Sigmoid colon (tissue), 7 donors: ENCODE measurements around the gene GLMP. TPM values are rescaled to one million over a fixed set of nuclear protein-coding genes. Genes with fewer than 3 reads are reported as not detected.

Source experiments
- DNase-seq: peaks from one replicate; pipeline ENCODE4 v3.0.0-alpha.2; 2019
- H3K27ac ChIP-seq, 4 donors: fragments of 200-600 bp; sonication (generic); one replicate each; pipeline ENCODE4 v1.5.1; 2016 to 2019; ENCODE audit warnings: mild to moderate bottlenecking in 1 of 4
- H3K27me3 ChIP-seq, 3 donors: fragments of 200-600 bp; sonication (generic); one replicate each; pipeline ENCODE4 v1.5.1; 2019; ENCODE audit warnings: mild to moderate bottlenecking in 1 of 3
- H3K36me3 ChIP-seq, 4 donors: fragments of 200-600 bp; sonication (generic); one replicate each; pipeline ENCODE4 v1.5.1; 2016 to 2019
- H3K4me1 ChIP-seq, 4 donors: fragments of 200-600 bp; sonication (generic); one replicate each; pipeline ENCODE4 v1.5.1; 2017 to 2019
- H3K4me3 ChIP-seq, 4 donors: fragments of 200-600 bp; sonication (generic); one replicate each; pipeline ENCODE4 v1.5.1; 2017 to 2019; ENCODE audit warnings: mild to moderate bottlenecking in 2 of 4, moderate library complexity in 1 of 4
- H3K9me3 ChIP-seq, 4 donors: fragments of 200-600 bp in 3 of 4; sonication (generic) in 3 of 4; one replicate each; pipeline versions ENCODE4 v1.5.1 to v1.6.1; 2013 to 2019
- CTCF ChIP-seq, 4 experiments: fragments of 450-650 bp in 3 of 4; fragments of 200-600 bp in 1 of 4; IDR thresholded peaks; one replicate each; pipeline ENCODE4 v1.5.1; 2016 to 2019; ENCODE audit warnings: antibody characterized with exemption in 4 of 4, mild to moderate bottlenecking in 3 of 4, moderate library complexity in 2 of 4
- EP300 ChIP-seq, 4 donors: sonication (generic); formaldehyde crosslinking; IDR thresholded peaks; one replicate each; pipeline ENCODE4 v1.6.1; 2017; ENCODE audit warnings: antibody characterized with exemption in 4 of 4
- POLR2A ChIP-seq, 2 donors: fragments of 450-650 bp; IDR thresholded peaks; one replicate each; pipeline ENCODE4 v1.6.1; 2016; ENCODE audit warnings: antibody characterized with exemption in 2 of 2, mild to moderate bottlenecking in 2 of 2, moderate library complexity in 2 of 2
- POLR2AphosphoS5 ChIP-seq, 4 donors: sonication (generic); formaldehyde crosslinking; IDR thresholded peaks; one replicate each; pipeline ENCODE4 v1.6.1; 2017; ENCODE audit warnings: antibody characterized with exemption in 4 of 4
- WGBS, 2 donors: extraction: QIAGEN DNeasy Blood & Tissue Kit; methylation state at CpG; one replicate each; pipeline ENCODE4 v1.1.7; 2013; 5-methylcytosine and 5-hydroxymethylcytosine counted together
- intact Hi-C: fragments of 100-400 bp; cut with DNase I; formaldehyde crosslinking; loops from one replicate; pipeline ENCODE4 v1.15.1; 2023
- polyA plus RNA-seq, 3 donors: library from polyadenylated mRNA; stranded (reverse); fragments of 200-250 nt; gene quantifications; one replicate each; pipeline ENCODE4 v1.2.3, GENCODE V29; 2013
- total RNA-seq, 4 donors: library from RNA; depleted of rRNA; stranded (reverse); fragments of >200 nt; gene quantifications; one replicate each; pipeline ENCODE4 v1.1.0, GENCODE V29; 2016
- donor health status: healthy with polysubstance abuse.
- donor health status: Bipolar disorder and iron deficiency.
- donor health status: healthy.

The GLMP gene
- total and polyA plus RNA-seq, 7 donors: 33.3 to 53.2 (median 38.8) TPM

GRCh38 chr1:156253634-156254033, 41.8 kb downstream of the GLMP start:
- Histone ChIP-seq H3K9me3 (no peaks in the 10 kb centered on the region), H3K27me3 (no peaks in the 10 kb centered on the region), H3K36me3 (peaks cover 40 to 96% (median 70%) of the 10 kb centered on the region in 4 donors), H3K4me1 (no peaks in the 10 kb centered on the region), H3K27ac (no peak overlapping the region), H3K4me3 (no peak overlapping the region)
- DNase-seq: no peak
- TF ChIP-seq CTCF (IDR thresholded peaks at IDR 0.05): no peak
- TF ChIP-seq POLR2A (IDR thresholded peaks at IDR 0.05): no peak
- no peak for TF ChIP-seq EP300 (IDR thresholded peaks at IDR 0.05)
- TF ChIP-seq POLR2AphosphoS5 (IDR thresholded peaks at IDR 0.05): no peak
- 93 to 94% methylated on average over 3 of the region's 3 CpGs for WGBS, 2 donors
- intact Hi-C loops: no loop called here

GRCh38 chr1:156251527-156251926, 44.0 kb downstream of the GLMP start:
- intact Hi-C loops: no loop called here
- Histone ChIP-seq H3K4me3 (no peak overlapping the region), H3K9me3 (no peaks in the 10 kb centered on the region), H3K27me3 (peaks cover 0 to 7% (median 2%) of the 10 kb centered on the region in 3 donors), H3K27ac (no peak overlapping the region), H3K4me1 (peaks cover 0 to 14% (median 12%) of the 10 kb centered on the region in 4 donors), H3K36me3 (peaks cover 33 to 75% (median 56%) of the 10 kb centered on the region in 4 donors)
- 50 to 63% methylated on average over 3 of the region's 3 CpGs for WGBS, 2 donors
- DNase-seq: no peak
- no peak for TF ChIP-seq POLR2A (IDR thresholded peaks at IDR 0.05)
- TF ChIP-seq CTCF (IDR thresholded peaks at IDR 0.05): no peak
- no peak for TF ChIP-seq POLR2AphosphoS5 (IDR thresholded peaks at IDR 0.05)
- TF ChIP-seq EP300 (IDR thresholded peaks at IDR 0.05): no peak

- peaks cover 14 to 26% (median 15%) of the 10 kb centered on the region in 3 donors for H3K27me3 ChIP-seq
- H3K4me3 ChIP-seq: no peak overlapping the region
- DNase-seq: no peak
- TF ChIP-seq EP300 (IDR thresholded peaks at IDR 0.05) (no peak), POLR2AphosphoS5 (IDR thresholded peaks at IDR 0.05) (no peak), CTCF (IDR thresholded peaks at IDR 0.05) (no peak), POLR2A (IDR thresholded peaks at IDR 0.05) (no peak)
- no peak overlapping the region for H3K27ac ChIP-seq
- H3K36me3 ChIP-seq: peaks cover 33 to 55% (median 46%) of the 10 kb centered on the region in 4 donors
- WGBS, 2 donors: 91 to 93% methylated on average over 5 of the region's 5 CpGs
- intact Hi-C loops: no loop called here
- peaks cover 0 to 26% (median 23%) of the 10 kb centered on the region in 4 donors for H3K4me1 ChIP-seq
- no peaks in the 10 kb centered on the region for H3K9me3 ChIP-seq
Measured at GRCh38 chr1:156249593-156249992, 45.9 kb downstream of the GLMP start.

- intact Hi-C loops: no loop called here
- Histone ChIP-seq H3K9me3 (no peaks in the 10 kb centered on the region), H3K27me3 (peaks cover 15 to 35% (median 18%) of the 10 kb centered on the region in 3 donors), H3K4me3 (no peak overlapping the region), H3K4me1 (peaks cover 0 to 26% (median 23%) of the 10 kb centered on the region in 4 donors), H3K36me3 (peaks cover 33 to 43% (median 38%) of the 10 kb centered on the region in 4 donors), H3K27ac (peak overlapping the region in 1 of 4 donors; percentile 6)
- WGBS, 2 donors: 61 to 84% methylated on average over 4 of the region's 4 CpGs
- no peak for TF ChIP-seq POLR2AphosphoS5 (IDR thresholded peaks at IDR 0.05)
- TF ChIP-seq CTCF (IDR thresholded peaks at IDR 0.05): no peak
- TF ChIP-seq EP300 (IDR thresholded peaks at IDR 0.05): no peak
- TF ChIP-seq POLR2A (IDR thresholded peaks at IDR 0.05): no peak
- no peak for DNase-seq
Measured at GRCh38 chr1:156248323-156248683, 47.2 kb downstream of the GLMP start.
